Measurements from ENCODE around the gene RFX8.

RFX8 gene

GRCh38 chr2:101426822-101427221 lies 48.1 kb downstream of the RFX8 start:
- no peaks in the 10 kb centered on the region for H3K4me1 ChIP-seq (ENCODE audit: insufficient read depth, low read length, poor library complexity, severe bottlenecking)
- no peaks in the 10 kb centered on the region for H3F3A ChIP-seq (ENCODE audit: low read depth)
- no peak overlapping the region for H3K4me3 ChIP-seq (ENCODE audit: low read length, poor library complexity, severe bottlenecking)
- no peak overlapping the region for H3K4me2 ChIP-seq (ENCODE audit: low read depth, low read length, poor library complexity, severe bottlenecking)
- H3K79me2 ChIP-seq (ENCODE audit: insufficient read depth, low read length): no peaks in the 10 kb centered on the region
- H3K9ac ChIP-seq (ENCODE audit: low read depth, low read length, poor library complexity, severe bottlenecking): no peak overlapping the region
- H4K20me1 ChIP-seq (ENCODE audit: insufficient read depth, low read length, poor library complexity, severe bottlenecking): no peaks in the 10 kb centered on the region
- H3K36me3 ChIP-seq (ENCODE audit: insufficient read depth, low read length): peaks cover 2% of the 10 kb centered on the region
- no peaks in the 10 kb centered on the region for H3K9me2 ChIP-seq (replicated peaks; ENCODE audit: low read depth, low read length)
- H2AFZ ChIP-seq (ENCODE audit: low read length): no peak overlapping the region
- H3K27me3 ChIP-seq (ENCODE audit: insufficient read depth, low read length, poor library complexity, severe bottlenecking): no peaks in the 10 kb centered on the region
- TF ChIP-seq EZH2phosphoT487 (IDR thresholded peaks at IDR 0.05; ENCODE audit: borderline replicate concordance) (no peak), CTCF (conservative IDR thresholded peaks at IDR 0.05; ENCODE audit: low read length) (no peak)
- H3K9me3 ChIP-seq (ENCODE audit: insufficient read depth, low read depth, low read length): no peaks in the 10 kb centered on the region

GRCh38 chr2:101420623-101421022 lies 54.3 kb downstream of the RFX8 start:
- Histone ChIP-seq H3K9me3 (ENCODE audit: insufficient read depth, low read depth, low read length) (no peaks in the 10 kb centered on the region), H3K9ac (ENCODE audit: low read depth, low read length, poor library complexity, severe bottlenecking) (no peak overlapping the region), H3K4me3 (ENCODE audit: low read length, poor library complexity, severe bottlenecking) (no peak overlapping the region), H2AFZ (ENCODE audit: low read length) (no peak overlapping the region), H4K20me1 (ENCODE audit: insufficient read depth, low read length, poor library complexity, severe bottlenecking) (no peaks in the 10 kb centered on the region), H3K9me2 (replicated peaks; ENCODE audit: low read depth, low read length) (no peaks in the 10 kb centered on the region), H3K4me2 (ENCODE audit: low read depth, low read length, poor library complexity, severe bottlenecking) (no peak overlapping the region), H3F3A (ENCODE audit: low read depth) (no peaks in the 10 kb centered on the region), H3K4me1 (ENCODE audit: insufficient read depth, low read length, poor library complexity, severe bottlenecking) (no peaks in the 10 kb centered on the region), H3K36me3 (ENCODE audit: insufficient read depth, low read length) (peaks cover 2% of the 10 kb centered on the region), H3K79me2 (ENCODE audit: insufficient read depth, low read length) (no peaks in the 10 kb centered on the region), H3K27me3 (ENCODE audit: insufficient read depth, low read length, poor library complexity, severe bottlenecking) (no peaks in the 10 kb centered on the region)
- TF ChIP-seq CTCF (conservative IDR thresholded peaks at IDR 0.05; ENCODE audit: low read length): no peak
- no peak for TF ChIP-seq EZH2phosphoT487 (IDR thresholded peaks at IDR 0.05; ENCODE audit: borderline replicate concordance)

GRCh38 chr2:101419096-101419663 lies 55.7 kb downstream of the RFX8 start:
- H3K36me3 ChIP-seq (ENCODE audit: insufficient read depth, low read length): peaks cover 2% of the 10 kb centered on the region; the same call in 1 of the 2 replicates
- no peaks in the 10 kb centered on the region for H3K4me1 ChIP-seq (ENCODE audit: insufficient read depth, low read length, poor library complexity, severe bottlenecking)
- H3F3A ChIP-seq (ENCODE audit: low read depth): no peaks in the 10 kb centered on the region
- TF ChIP-seq CTCF (conservative IDR thresholded peaks at IDR 0.05; ENCODE audit: low read length) (peak; percentile 91), EZH2phosphoT487 (IDR thresholded peaks at IDR 0.05; ENCODE audit: borderline replicate concordance) (no peak)
- no peaks in the 10 kb centered on the region for H3K9me2 ChIP-seq (replicated peaks; ENCODE audit: low read depth, low read length)
- H3K4me2 ChIP-seq (ENCODE audit: low read depth, low read length, poor library complexity, severe bottlenecking): no peak overlapping the region
- no peaks in the 10 kb centered on the region for H3K79me2 ChIP-seq (ENCODE audit: insufficient read depth, low read length)
- H3K27me3 ChIP-seq (ENCODE audit: insufficient read depth, low read length, poor library complexity, severe bottlenecking): no peaks in the 10 kb centered on the region
- no peak overlapping the region for H2AFZ ChIP-seq (ENCODE audit: low read length)
- H3K9me3 ChIP-seq (ENCODE audit: insufficient read depth, low read depth, low read length): no peaks in the 10 kb centered on the region
- no peaks in the 10 kb centered on the region for H4K20me1 ChIP-seq (ENCODE audit: insufficient read depth, low read length, poor library complexity, severe bottlenecking)
- no peak overlapping the region for H3K4me3 ChIP-seq (ENCODE audit: low read length, poor library complexity, severe bottlenecking)
- no peak overlapping the region for H3K9ac ChIP-seq (ENCODE audit: low read depth, low read length, poor library complexity, severe bottlenecking)
